GM23338 (cell line): ENCODE measurements around the gene ADGRE3. TPM values are rescaled to one million over a fixed set of nuclear protein-coding genes. Genes with fewer than 3 reads are reported as not detected.

ENCODE experiments used
- ATAC-seq: fragments of 200-7000 bp; cut with Tn5 transposase; 3 replicates; pipeline ENCODE4 v1.9.1; 2020
- DNase-seq: peaks from one replicate; pipeline ENCODE4 v3.0.0-alpha.2; 2015; ENCODE audit warnings: low spot score
- H2AFZ ChIP-seq: fragments of 200-600 bp; sonication (generic); 2 replicates; pipeline ENCODE4 v1.8.0; 2016; ENCODE audit warnings: antibody characterized with exemption, mild to moderate bottlenecking, moderate library complexity
- H3F3A ChIP-seq: fragments of 200-600 bp; sonication (generic); replicated peaks from 2 replicates; pipeline ENCODE4 v1.8.0; 2017; ENCODE audit warnings: antibody characterized with exemption, mixed run types, low read depth
- H3K27ac ChIP-seq: fragments of 200-600 bp; sonication (generic); 2 replicates; pipeline ENCODE4 v1.6.1; 2016; ENCODE audit warnings: low read depth
- H3K27me3 ChIP-seq: fragments of 200-600 bp; sonication (generic); 2 replicates; pipeline ENCODE4 v1.8.0; 2016; ENCODE audit warnings: mild to moderate bottlenecking, mixed run types, moderate library complexity; ENCODE audit not compliant: insufficient read depth
- H3K36me3 ChIP-seq: fragments of 200-600 bp; sonication (generic); 2 replicates; pipeline ENCODE4 v1.8.0; 2016; ENCODE audit warnings: mild to moderate bottlenecking; ENCODE audit not compliant: insufficient read depth
- H3K4me1 ChIP-seq: fragments of 200-600 bp; sonication (generic); 2 replicates; pipeline ENCODE4 v1.8.0; 2016; ENCODE audit warnings: mild to moderate bottlenecking, moderate library complexity; ENCODE audit not compliant: insufficient read depth
- H3K4me2 ChIP-seq: fragments of 200-600 bp; sonication (generic); 2 replicates; pipeline ENCODE4 v1.7.1; 2017; ENCODE audit warnings: mixed run types
- H3K4me3 ChIP-seq: fragments of 200-600 bp; sonication (generic); 2 replicates; pipeline ENCODE4 v1.6.1; 2016; ENCODE audit warnings: mixed run types
- H3K79me2 ChIP-seq: fragments of 200-600 bp; sonication (generic); replicated peaks from 2 replicates; pipeline ENCODE4 v1.8.0; 2017; ENCODE audit warnings: mild to moderate bottlenecking; ENCODE audit not compliant: insufficient read depth
- H3K9me2 ChIP-seq: fragments of 200-600 bp; sonication (generic); 2 replicates; pipeline ENCODE4 v1.8.0; 2017; ENCODE audit not compliant: insufficient read depth
- H4K20me1 ChIP-seq: fragments of 200-600 bp; sonication (generic); replicated peaks from 2 replicates; pipeline ENCODE4 v1.8.0; 2017; ENCODE audit warnings: mild to moderate bottlenecking; ENCODE audit not compliant: insufficient read depth
- H3K27ac Mint-ChIP-seq: 2 replicates; pipeline ENCODE4 v1.8.0; 2020; ENCODE audit warnings: inconsistent platforms, mild to moderate bottlenecking, moderate library complexity, mixed read lengths
- H3K27me3 Mint-ChIP-seq: 3 replicates; pipeline ENCODE4 v1.8.0; 2022; ENCODE audit warnings: low read depth, mild to moderate bottlenecking, moderate library complexity, mixed read lengths, inconsistent platforms; ENCODE audit not compliant: insufficient read depth, poor library complexity
- H3K36me3 Mint-ChIP-seq: 3 replicates; pipeline ENCODE4 v1.8.0; 2021; ENCODE audit warnings: low read depth, mild to moderate bottlenecking, inconsistent platforms, moderate library complexity, mixed read lengths
- H3K4me1 Mint-ChIP-seq: 3 replicates; pipeline ENCODE4 v1.8.0; 2020; ENCODE audit warnings: mild to moderate bottlenecking, inconsistent platforms, mixed read lengths
- H3K4me3 Mint-ChIP-seq: 3 replicates; pipeline ENCODE4 v1.8.0; 2021; ENCODE audit warnings: moderate library complexity, mild to moderate bottlenecking, inconsistent platforms, mixed read lengths
- H3K9me3 Mint-ChIP-seq: 3 replicates; pipeline ENCODE4 v1.8.0; 2020; ENCODE audit warnings: moderate library complexity, mild to moderate bottlenecking, inconsistent platforms, mixed read lengths
- CREB1 ChIP-seq: fragments of 250-450 bp; sonication (Bioruptor Pico); IDR thresholded peaks from 2 replicates; pipeline ENCODE4 v1.5.0; 2020; ENCODE audit warnings: low read depth, mild to moderate bottlenecking, moderate library complexity
- ETS1 ChIP-seq: IDR thresholded peaks from 2 replicates; pipeline ENCODE4 v1.6.1; 2016; ENCODE audit warnings: antibody characterized with exemption
- EZH2phosphoT487 ChIP-seq: fragments of 200-600 bp; sonication (generic); IDR thresholded peaks from one replicate; pipeline ENCODE4 v1.8.1; 2018; ENCODE audit warnings: antibody characterized with exemption; ENCODE audit not compliant: unreplicated experiment
- NANOG ChIP-seq: IDR thresholded peaks from 2 replicates; pipeline ENCODE4 v1.6.1; 2016; ENCODE audit warnings: antibody characterized with exemption, borderline replicate concordance
- POLR2AphosphoS5 ChIP-seq: IDR thresholded peaks from 2 replicates; pipeline ENCODE4 v1.6.1; 2016; ENCODE audit warnings: antibody characterized with exemption, low read depth
- REST ChIP-seq: IDR thresholded peaks from one replicate; pipeline ENCODE4 v1.6.1; 2018; ENCODE audit warnings: antibody characterized with exemption; ENCODE audit not compliant: unreplicated experiment
- STAT1 ChIP-seq: IDR thresholded peaks from one replicate; pipeline ENCODE4 v1.6.1; 2016; ENCODE audit warnings: antibody characterized with exemption; ENCODE audit not compliant: unreplicated experiment
- ZNF114 ChIP-seq: fragments of 250-450 bp; sonication (Bioruptor Pico); IDR thresholded peaks from 2 replicates; pipeline ENCODE4 v1.5.0; 2020; ENCODE audit warnings: mild to moderate bottlenecking, moderate library complexity
- ZNF462 ChIP-seq: fragments of 250-450 bp; sonication (Bioruptor Pico); IDR thresholded peaks from 2 replicates; pipeline ENCODE4 v1.5.0; 2020; ENCODE audit warnings: mild to moderate bottlenecking, moderate library complexity
- polyA plus RNA-seq: library from polyadenylated mRNA; unstranded; fragments of >200 nt; fragmentation: Nextera tagmentation; extraction: Ambion mirVana; gene quantifications from 2 replicates; pipeline ENCODE4 v1.2.1, GENCODE V29; 2016
- total RNA-seq: library from RNA; depleted of rRNA; stranded (reverse); fragments of >200 nt; shearing (Covaris generic); gene quantifications from 2 replicates; pipeline ENCODE4 v1.2.3, GENCODE V29; 2014

The ADGRE3 gene
- total and polyA plus RNA-seq, 2 experiments from 2014 or later: not detected

GRCh38 chr19:14650161-14650560 lies 24.5 kb downstream of the ADGRE3 start:
- TF ChIP-seq NANOG: no peak
- no peak for TF ChIP-seq REST
- TF ChIP-seq POLR2AphosphoS5: no peak
- TF ChIP-seq ZNF114 (CRISPR knock-in tag): no peak
- Mint-ChIP-seq H3K4me1 (no peaks in the 10 kb centered on the region), H3K4me3 (no peak overlapping the region), H3K27me3 (peaks cover 2% of the 10 kb centered on the region), H3K36me3 (peaks cover 33% of the 10 kb centered on the region), H3K9me3 (peaks cover 79% of the 10 kb centered on the region), H3K27ac (no peak overlapping the region)
- Histone ChIP-seq H3K4me2 (no peak overlapping the region), H3K9me2 (no peaks in the 10 kb centered on the region), H2AFZ (no peak overlapping the region), H3K36me3 (no peaks in the 10 kb centered on the region), H4K20me1 (no peaks in the 10 kb centered on the region), H3F3A (no peaks in the 10 kb centered on the region), H3K4me3 (no peak overlapping the region), H3K27ac (no peak overlapping the region), H3K27me3 (no peaks in the 10 kb centered on the region), H3K4me1 (no peaks in the 10 kb centered on the region), H3K79me2 (no peaks in the 10 kb centered on the region)
- ATAC-seq (no peak), DNase-seq (no peak)

GRCh38 chr19:14649020-14649419 lies 25.6 kb downstream of the ADGRE3 start:
- no peak overlapping the region for H3K4me2 ChIP-seq
- H3K4me1 Mint-ChIP-seq: no peaks in the 10 kb centered on the region
- peaks cover 80% of the 10 kb centered on the region for H3K9me3 Mint-ChIP-seq
- no peak overlapping the region for H3K27ac ChIP-seq
- H3K4me3 ChIP-seq: no peak overlapping the region
- DNase-seq: no peak
- no peaks in the 10 kb centered on the region for H3K36me3 ChIP-seq
- H3F3A ChIP-seq: no peaks in the 10 kb centered on the region
- no peaks in the 10 kb centered on the region for H3K79me2 ChIP-seq
- no peaks in the 10 kb centered on the region for H3K27me3 ChIP-seq
- peaks cover 2% of the 10 kb centered on the region for H3K27me3 Mint-ChIP-seq
- no peaks in the 10 kb centered on the region for H3K9me2 ChIP-seq
- no peak for ATAC-seq
- H3K4me3 Mint-ChIP-seq: no peak overlapping the region; the same call in 2 of the 3 replicates
- no peaks in the 10 kb centered on the region for H4K20me1 ChIP-seq
- no peak for TF ChIP-seq CREB1
- TF ChIP-seq NANOG: no peak
- no peak for TF ChIP-seq ZNF462 (CRISPR knock-in tag)
- TF ChIP-seq ETS1: no peak
- no peak for TF ChIP-seq STAT1
- TF ChIP-seq ZNF114 (CRISPR knock-in tag): no peak
- TF ChIP-seq EZH2phosphoT487: no peak
- no peak overlapping the region for H2AFZ ChIP-seq
- no peak overlapping the region for H3K27ac Mint-ChIP-seq
- H3K36me3 Mint-ChIP-seq: peaks cover 33% of the 10 kb centered on the region
- no peaks in the 10 kb centered on the region for H3K4me1 ChIP-seq
